Fibroblast of mammary gland (primary cell): ENCODE data around the gene DDX27.
"Not testable (repeated sequence)": the region's sequence is repeated elsewhere in the genome, so short reads cannot be mapped to it uniquely, and the experiment has no call there.

Source experiments
- DNase-seq: peaks from one replicate; pipeline ENCODE4 v3.0.0-alpha.2; 2010; ENCODE audit warnings: low read depth
- H3K4me3 ChIP-seq: 2 replicates; pipeline ENCODE4 v1.5.1; 2011; ENCODE audit warnings: low read depth, mild to moderate bottlenecking, low read length, moderate library complexity; ENCODE audit not compliant: control insufficient read depth
- CTCF ChIP-seq: conservative IDR thresholded peaks from 2 replicates; pipeline ENCODE4 v1.5.1; 2011; ENCODE audit warnings: low read depth, low read length, inconsistent platforms; ENCODE audit not compliant: control insufficient read depth, insufficient read depth

The DDX27 gene

GRCh38 chr20:49186535-49187329, 32.5 kb upstream of the DDX27 start:
- DNase-seq = peak; percentile 55
- no peak for TF ChIP-seq CTCF
- peak overlapping the region; percentile 83 for H3K4me3 ChIP-seq

GRCh38 chr20:49187330-49187850, 31.8 kb upstream of the DDX27 start:
- peak overlapping the region; percentile 83 for H3K4me3 ChIP-seq
- TF ChIP-seq CTCF = no peak
- no peak for DNase-seq

GRCh38 chr20:49187851-49188641, 31.2 kb upstream of the DDX27 start, which contains the start of gene STAU1:
TSS of gene STAU1 (minus strand) at chr20:49188334. CDS start at chr20:49166201, 22,133 bp downstream.
- no peak for TF ChIP-seq CTCF
- H3K4me3 ChIP-seq = peak within 1 kb of the TSS; percentile 83
- DNase-seq = peak; percentile 91

- H3K4me3 ChIP-seq = not testable (repeated sequence)
- peak; percentile 10 for DNase-seq
Measured at GRCh38 chr20:49192944-49193518, 26.2 kb upstream of the DDX27 start.

GRCh38 chr20:49199729-49200293, 19.4 kb upstream of the DDX27 start:
- DNase-seq = no peak
- TF ChIP-seq CTCF = no peak
- H3K4me3 ChIP-seq = no peak overlapping the region

GRCh38 chr20:49203011-49203410, 16.2 kb upstream of the DDX27 start:
- TF ChIP-seq CTCF = no peak

More at GRCh38 chr20:49203011-49203410, 16.2 kb upstream of the DDX27 start:
- no peak overlapping the region for H3K4me3 ChIP-seq
- DNase-seq = no peak
